Measurements from ENCODE around the gene SLC26A11.

Gene SLC26A11

GRCh38 chr17:80218391-80218790 lies 1.8 kb upstream of the SLC26A11 start:
- no CpG with 5 or more reads among the region's 7 CpGs for whole genome bisulfite sequencing (ENCODE audit: extremely low coverage, insufficient coverage, insufficient read length)
- no peak overlapping the region for H2BK5ac ChIP-seq (ENCODE audit: low read depth, low read length, poor library complexity)
- no peak overlapping the region for H3K23ac ChIP-seq (ENCODE audit: low read length)
- no peak overlapping the region for H4K12ac ChIP-seq (ENCODE audit: low read depth, low read length)
- H3K14ac ChIP-seq (ENCODE audit: low read length): no peak overlapping the region
- H2BK12ac ChIP-seq (ENCODE audit: low read length): no peak overlapping the region
- no peak overlapping the region for H3K27ac ChIP-seq (ENCODE audit: low read depth, low read length)
- peak overlapping the region; percentile 19 for H3K9ac ChIP-seq (ENCODE audit: low read length)
- H2AK5ac ChIP-seq (ENCODE audit: low read length): no peak overlapping the region
- no peak overlapping the region for H4K91ac ChIP-seq (ENCODE audit: low read depth, low read length)
- no peak overlapping the region for H4K8ac ChIP-seq (ENCODE audit: low read depth, low read length)
- no peak overlapping the region for H2BK120ac ChIP-seq (ENCODE audit: insufficient read depth, low read length, poor library complexity)
- no peak overlapping the region for H2AFZ ChIP-seq (ENCODE audit: insufficient read depth, low read length, poor library complexity)
- DNase-seq: no peak
- peaks cover 2% of the 10 kb centered on the region for H3K9me3 ChIP-seq (ENCODE audit: insufficient read depth, low read depth, low read length)
- H3K4ac ChIP-seq (ENCODE audit: low read depth, low read length): no peak overlapping the region
- H3K27me3 ChIP-seq (ENCODE audit: insufficient read depth, low read length): no peaks in the 10 kb centered on the region
- H3K36me3 ChIP-seq (ENCODE audit: control insufficient read depth in 1 of 2, insufficient read depth in 2 of 2, low read length in 2 of 2): peaks cover 39 to 47% of the 10 kb centered on the region in 2 experiments
- H3K4me2 ChIP-seq (ENCODE audit: low read length): no peak overlapping the region
- peaks cover 10% of the 10 kb centered on the region for H3K79me2 ChIP-seq (ENCODE audit: control insufficient read depth, insufficient read depth, low read length, poor library complexity)
- no peak overlapping the region for H3K18ac ChIP-seq (ENCODE audit: low read length)
- peaks cover 7 to 10% of the 10 kb centered on the region in 2 experiments for H3K4me1 ChIP-seq (ENCODE audit: control insufficient read depth in 1 of 2, insufficient read depth in 2 of 2, low read length in 2 of 2)
- peaks cover 8% of the 10 kb centered on the region for H3K79me1 ChIP-seq (ENCODE audit: low read length)
- H3K4me3 ChIP-seq (ENCODE audit: low read depth, low read length): no peak overlapping the region

GRCh38 chr17:80219013-80219762 lies 1.0 kb upstream of the SLC26A11 start:
- Histone ChIP-seq H3K4me3 (ENCODE audit: low read depth, low read length) (peak overlapping the region; percentile 96), H4K12ac (ENCODE audit: low read depth, low read length) (no peak overlapping the region), H2AK5ac (ENCODE audit: low read length) (no peak overlapping the region), H3K18ac (ENCODE audit: low read length) (no peak overlapping the region), H3K4me2 (ENCODE audit: low read length) (peak overlapping the region; percentile 73), H3K79me1 (ENCODE audit: low read length) (peaks cover 8% of the 10 kb centered on the region), H2AFZ (ENCODE audit: insufficient read depth, low read length, poor library complexity) (no peak overlapping the region), H3K23ac (ENCODE audit: low read length) (no peak overlapping the region), H3K4me1 (ENCODE audit: control insufficient read depth in 1 of 2, insufficient read depth in 2 of 2, low read length in 2 of 2) (peaks cover 7 to 13% of the 10 kb centered on the region in 2 experiments), H3K9ac (ENCODE audit: low read length) (no peak overlapping the region), H3K27me3 (ENCODE audit: insufficient read depth, low read length) (no peaks in the 10 kb centered on the region), H2BK12ac (ENCODE audit: low read length) (no peak overlapping the region), H2BK120ac (ENCODE audit: insufficient read depth, low read length, poor library complexity) (no peak overlapping the region), H3K9me3 (ENCODE audit: insufficient read depth, low read depth, low read length) (peaks cover 2% of the 10 kb centered on the region), H3K36me3 (ENCODE audit: control insufficient read depth in 1 of 2, insufficient read depth in 2 of 2, low read length in 2 of 2) (peaks cover 35 to 44% of the 10 kb centered on the region in 2 experiments), H3K4ac (ENCODE audit: low read depth, low read length) (no peak overlapping the region), H3K27ac (ENCODE audit: low read depth, low read length) (no peak overlapping the region), H2BK5ac (ENCODE audit: low read depth, low read length, poor library complexity) (no peak overlapping the region), H4K8ac (ENCODE audit: low read depth, low read length) (no peak overlapping the region), H3K79me2 (ENCODE audit: control insufficient read depth, insufficient read depth, low read length, poor library complexity) (peaks cover 10% of the 10 kb centered on the region), H4K91ac (ENCODE audit: low read depth, low read length) (no peak overlapping the region), H3K14ac (ENCODE audit: low read length) (no peak overlapping the region)
- DNase-seq: peak; percentile 51 to 64
- WGBS (ENCODE audit: extremely low coverage, insufficient coverage, insufficient read length): no CpG with 5 or more reads among the region's 15 CpGs

GRCh38 chr17:80219763-80220053 lies 519 bp upstream of the SLC26A11 start:
- no peak for DNase-seq
- no CpG with 5 or more reads among the region's 5 CpGs for WGBS (ENCODE audit: extremely low coverage, insufficient coverage, insufficient read length)

GRCh38 chr17:80220736-80221215 lies 549 bp downstream of the SLC26A11 start:
- Histone ChIP-seq H2AFZ (ENCODE audit: insufficient read depth, low read length, poor library complexity) (no peak overlapping the region), H3K79me2 (ENCODE audit: control insufficient read depth, insufficient read depth, low read length, poor library complexity) (peaks cover 10% of the 10 kb centered on the region), H3K23ac (ENCODE audit: low read length) (no peak overlapping the region), H3K18ac (ENCODE audit: low read length) (peak overlapping the region; percentile 16), H4K91ac (ENCODE audit: low read depth, low read length) (peak overlapping the region; percentile 65), H3K9me3 (ENCODE audit: insufficient read depth, low read depth, low read length) (peaks cover 2% of the 10 kb centered on the region), H3K27me3 (ENCODE audit: insufficient read depth, low read length) (no peaks in the 10 kb centered on the region), H4K12ac (ENCODE audit: low read depth, low read length) (no peak overlapping the region), H2BK5ac (ENCODE audit: low read depth, low read length, poor library complexity) (no peak overlapping the region), H3K4me2 (ENCODE audit: low read length) (peak overlapping the region; percentile 75), H3K27ac (ENCODE audit: low read depth, low read length) (peak overlapping the region; percentile 9), H2BK12ac (ENCODE audit: low read length) (no peak overlapping the region), H2BK120ac (ENCODE audit: insufficient read depth, low read length, poor library complexity) (peak overlapping the region; percentile 52), H3K36me3 (ENCODE audit: control insufficient read depth in 1 of 2, insufficient read depth in 2 of 2, low read length in 2 of 2) (peaks cover 26 to 34% of the 10 kb centered on the region in 2 experiments), H3K9ac (ENCODE audit: low read length) (peak overlapping the region; percentile 80), H4K8ac (ENCODE audit: low read depth, low read length) (peak overlapping the region; percentile 83), H3K14ac (ENCODE audit: low read length) (peak overlapping the region; percentile 9), H3K4me3 (ENCODE audit: low read depth, low read length) (peak overlapping the region; percentile 96), H3K4me1 (ENCODE audit: control insufficient read depth in 1 of 2, insufficient read depth in 2 of 2, low read length in 2 of 2) (peaks cover 11 to 18% of the 10 kb centered on the region in 2 experiments), H3K79me1 (ENCODE audit: low read length) (peaks cover 8% of the 10 kb centered on the region), H3K4ac (ENCODE audit: low read depth, low read length) (peak overlapping the region; percentile 46), H2AK5ac (ENCODE audit: low read length) (no peak overlapping the region)
- WGBS (ENCODE audit: extremely low coverage, insufficient coverage, insufficient read length): no CpG with 5 or more reads among the region's 41 CpGs
- DNase-seq: peak in 1 of 2 donors; percentile 24

More at GRCh38 chr17:80219763-80220053, 519 bp upstream of the SLC26A11 start:
- H3K9ac ChIP-seq (ENCODE audit: low read length): peak overlapping the region; percentile 92
- H3K14ac ChIP-seq (ENCODE audit: low read length): peak overlapping the region; percentile 93
- H3K27ac ChIP-seq (ENCODE audit: low read depth, low read length): peak overlapping the region; percentile 45
- peak overlapping the region; percentile 83 for H2BK120ac ChIP-seq (ENCODE audit: insufficient read depth, low read length, poor library complexity)
- H3K4me3 ChIP-seq (ENCODE audit: low read depth, low read length): peak overlapping the region; percentile 96
- peak overlapping the region; percentile 73 for H3K4me2 ChIP-seq (ENCODE audit: low read length)
- H3K18ac ChIP-seq (ENCODE audit: low read length): peak overlapping the region; percentile 96
- H3K9me3 ChIP-seq (ENCODE audit: insufficient read depth, low read depth, low read length): peaks cover 2% of the 10 kb centered on the region
- H3K79me1 ChIP-seq (ENCODE audit: low read length): peaks cover 8% of the 10 kb centered on the region
- H2AFZ ChIP-seq (ENCODE audit: insufficient read depth, low read length, poor library complexity): peak overlapping the region; percentile 88
- peak overlapping the region; percentile 95 for H2AK5ac ChIP-seq (ENCODE audit: low read length)
- H3K36me3 ChIP-seq (ENCODE audit: control insufficient read depth in 1 of 2, insufficient read depth in 2 of 2, low read length in 2 of 2): peaks cover 30 to 39% of the 10 kb centered on the region in 2 experiments
- no peak overlapping the region for H3K23ac ChIP-seq (ENCODE audit: low read length)
- H4K12ac ChIP-seq (ENCODE audit: low read depth, low read length): peak overlapping the region; percentile 88
- peaks cover 10% of the 10 kb centered on the region for H3K79me2 ChIP-seq (ENCODE audit: control insufficient read depth, insufficient read depth, low read length, poor library complexity)
- H4K91ac ChIP-seq (ENCODE audit: low read depth, low read length): peak overlapping the region; percentile 87
- H3K4me1 ChIP-seq (ENCODE audit: control insufficient read depth in 1 of 2, insufficient read depth in 2 of 2, low read length in 2 of 2): peaks cover 7 to 13% of the 10 kb centered on the region in 2 experiments
- H4K8ac ChIP-seq (ENCODE audit: low read depth, low read length): peak overlapping the region; percentile 91
- no peaks in the 10 kb centered on the region for H3K27me3 ChIP-seq (ENCODE audit: insufficient read depth, low read length)
- peak overlapping the region; percentile 81 for H2BK5ac ChIP-seq (ENCODE audit: low read depth, low read length, poor library complexity)
- peak overlapping the region; percentile 56 for H2BK12ac ChIP-seq (ENCODE audit: low read length)
- peak overlapping the region; percentile 41 for H3K4ac ChIP-seq (ENCODE audit: low read depth, low read length)
